Amniotic epithelial cell (primary cell): ENCODE data around the gene NPTX2.

Source experiments
- DNase-seq: peaks from one replicate; pipeline ENCODE4 v3.0.0-alpha.2; 2010; ENCODE audit warnings: low read depth

The NPTX2 gene

DNA sequence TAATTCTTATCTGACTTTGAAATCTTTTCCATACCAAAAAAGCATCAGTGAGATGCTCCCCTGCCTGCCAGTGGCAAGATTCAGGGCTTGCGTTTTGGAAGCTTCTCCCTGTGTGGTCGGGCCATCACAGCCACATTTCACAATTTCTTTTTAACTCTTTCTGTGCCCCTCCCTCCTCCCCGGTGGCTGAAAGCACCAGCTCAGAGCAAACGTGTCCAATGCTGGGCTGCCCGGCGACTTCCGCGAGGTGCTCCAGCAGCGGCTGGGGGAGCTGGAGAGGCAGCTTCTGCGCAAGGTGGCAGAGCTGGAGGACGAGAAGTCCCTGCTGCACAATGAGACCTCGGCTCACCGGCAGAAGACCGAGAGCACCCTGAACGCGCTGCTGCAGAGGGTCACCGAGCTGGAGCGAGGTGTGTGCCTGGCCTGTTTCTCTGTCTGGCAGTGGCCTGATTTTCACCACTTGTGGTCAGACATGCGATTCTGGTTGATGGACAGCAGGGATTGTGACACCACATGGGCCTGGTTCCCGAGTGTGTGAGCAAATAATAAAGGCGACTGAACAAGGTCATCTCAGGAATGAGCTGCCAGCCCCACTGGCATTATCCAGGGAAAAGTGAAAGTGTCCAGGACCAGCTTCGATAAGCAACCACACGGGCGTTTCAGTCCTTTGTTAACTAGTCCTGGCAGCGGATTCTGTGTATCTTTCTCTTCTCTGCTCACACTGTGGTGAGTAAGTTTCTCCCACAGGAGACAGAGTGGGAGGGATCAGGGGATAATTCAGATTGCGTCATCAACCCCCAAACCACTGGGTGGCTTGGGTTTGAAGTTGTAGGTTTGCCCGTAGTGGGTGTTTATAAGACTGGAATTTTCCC lies 2.6 kb downstream of the NPTX2 start:
- peak; percentile 58 for DNase-seq

DNA sequence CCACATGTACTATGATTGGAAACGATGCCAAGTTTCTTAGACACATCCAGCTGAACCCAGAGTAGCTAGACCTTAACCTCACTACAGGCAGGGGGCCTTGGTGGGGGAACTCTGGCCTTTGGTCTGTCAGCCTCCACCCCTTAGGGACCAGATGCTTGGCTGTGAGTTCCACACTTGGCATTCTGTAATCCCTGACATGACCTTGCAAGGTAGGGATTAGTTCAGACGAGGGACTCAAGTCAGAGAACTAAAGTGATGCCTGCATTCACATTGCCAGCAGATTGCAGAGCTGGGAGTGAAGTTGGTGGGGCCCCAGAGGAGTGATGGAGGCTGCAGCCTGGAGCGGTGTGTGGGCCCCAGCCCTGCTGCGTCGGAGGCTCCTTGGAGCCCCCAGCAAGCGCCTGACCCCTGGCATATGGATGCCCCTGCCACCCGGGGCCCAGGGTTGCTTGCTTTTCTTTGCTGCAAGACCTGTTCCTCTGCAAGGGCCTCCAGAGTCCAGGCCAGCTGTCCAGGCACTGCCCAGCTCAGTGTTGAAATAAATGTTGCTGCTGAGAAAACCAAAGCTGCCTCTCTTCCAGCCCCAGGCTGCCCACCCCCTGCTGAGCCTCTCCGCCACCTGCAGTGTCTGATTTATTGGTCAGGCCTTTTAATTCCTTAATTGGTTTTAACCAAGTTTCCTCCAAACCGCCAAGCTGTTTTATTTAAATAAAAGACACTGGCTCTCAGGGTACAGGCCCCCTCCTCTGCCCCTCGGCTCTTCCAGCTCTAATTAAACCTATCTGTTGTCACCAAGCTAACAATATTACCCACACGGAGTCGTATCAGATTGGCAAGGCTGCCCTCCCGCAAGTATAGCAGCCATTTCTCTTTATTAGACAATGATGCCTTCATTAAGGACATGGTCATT lies 4.7 kb downstream of the NPTX2 start:
- no peak for DNase-seq

DNA sequence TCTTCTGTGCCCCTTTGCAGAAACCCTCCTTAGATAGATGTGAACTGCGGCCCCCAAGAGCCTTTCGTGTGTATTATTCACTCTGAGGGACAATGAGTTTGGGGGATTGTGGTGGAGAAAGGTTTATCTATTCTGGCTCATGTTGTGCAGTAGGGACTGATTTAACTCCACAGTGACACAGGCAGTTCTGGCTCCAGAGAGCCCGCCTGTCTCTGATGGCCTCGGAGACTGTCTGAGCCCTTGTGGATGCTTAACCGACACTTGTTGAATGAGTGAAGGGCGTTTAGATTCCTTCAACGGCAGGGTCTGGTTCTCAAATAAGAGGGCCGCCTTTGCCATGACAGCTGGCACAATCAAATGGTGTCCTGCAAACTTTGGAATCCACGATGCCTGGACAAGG lies 5.8 kb downstream of the NPTX2 start:
- DNase-seq: no peak

DNA sequence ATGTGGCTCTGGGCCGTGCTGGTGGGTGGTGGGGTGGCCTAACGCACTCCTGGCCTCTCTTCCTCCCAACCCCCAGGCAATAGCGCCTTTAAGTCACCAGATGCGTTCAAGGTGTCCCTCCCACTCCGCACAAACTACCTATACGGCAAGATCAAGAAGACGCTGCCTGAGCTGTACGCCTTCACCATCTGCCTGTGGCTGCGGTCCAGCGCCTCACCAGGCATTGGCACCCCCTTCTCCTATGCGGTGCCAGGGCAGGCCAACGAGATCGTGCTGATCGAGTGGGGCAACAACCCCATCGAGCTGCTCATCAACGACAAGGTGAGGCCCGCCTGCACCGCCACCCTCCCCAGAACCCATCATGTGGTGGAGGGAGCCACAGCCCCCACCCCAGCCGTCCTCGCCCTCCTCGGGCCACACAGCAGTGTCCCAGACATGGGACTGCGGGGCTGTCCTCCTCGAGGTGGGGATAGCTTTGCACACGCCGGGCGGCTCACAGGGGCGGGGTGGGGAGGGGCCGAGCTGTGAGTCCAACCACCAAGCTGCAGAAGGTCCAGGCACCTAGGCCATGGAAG lies 7.8 kb downstream of the NPTX2 start:
- DNase-seq: no peak

DNA sequence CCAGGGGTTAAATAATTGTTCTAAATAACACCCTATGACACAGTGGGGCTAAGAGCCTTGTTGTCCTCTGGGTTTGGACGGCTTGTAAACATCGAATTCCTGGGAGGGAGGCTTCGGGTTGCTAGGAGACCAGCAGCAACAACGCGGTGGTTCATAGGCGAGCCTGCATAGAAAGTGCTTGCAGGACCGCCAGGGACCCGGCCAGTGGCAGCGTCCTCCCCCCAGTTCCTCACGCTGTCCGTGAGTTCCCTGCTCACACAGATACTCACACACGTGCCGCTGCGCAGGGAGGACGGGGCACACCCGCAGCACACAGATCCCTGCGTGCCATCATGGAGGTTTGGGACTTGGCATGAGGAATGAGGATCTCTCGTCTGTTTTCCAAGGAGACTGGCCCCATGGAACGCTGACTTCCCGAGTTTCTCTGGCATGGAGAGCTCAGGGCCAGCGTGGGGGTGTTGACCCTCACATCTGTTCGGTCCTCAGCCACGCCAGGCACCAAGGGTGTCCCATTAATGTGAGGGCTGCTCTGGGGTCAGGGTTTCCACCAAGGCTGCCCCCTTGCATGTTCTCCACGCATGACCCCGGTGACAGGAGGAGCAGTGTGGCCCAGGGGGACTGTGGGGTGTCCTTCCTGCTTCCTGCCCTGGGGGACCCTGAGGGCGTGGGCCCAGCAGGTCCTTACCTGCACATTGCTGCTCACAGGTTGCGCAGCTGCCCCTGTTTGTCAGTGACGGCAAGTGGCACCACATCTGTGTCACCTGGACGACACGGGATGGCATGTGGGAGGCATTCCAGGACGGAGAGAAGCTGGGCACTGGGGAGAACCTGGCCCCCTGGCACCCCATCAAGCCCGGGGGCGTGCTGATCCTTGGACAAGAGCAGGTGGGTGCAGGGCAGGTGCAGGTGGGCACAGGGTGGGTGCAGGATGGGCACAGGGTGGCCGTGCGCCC lies 9.7 kb downstream of the NPTX2 start:
- DNase-seq: no peak

DNA sequence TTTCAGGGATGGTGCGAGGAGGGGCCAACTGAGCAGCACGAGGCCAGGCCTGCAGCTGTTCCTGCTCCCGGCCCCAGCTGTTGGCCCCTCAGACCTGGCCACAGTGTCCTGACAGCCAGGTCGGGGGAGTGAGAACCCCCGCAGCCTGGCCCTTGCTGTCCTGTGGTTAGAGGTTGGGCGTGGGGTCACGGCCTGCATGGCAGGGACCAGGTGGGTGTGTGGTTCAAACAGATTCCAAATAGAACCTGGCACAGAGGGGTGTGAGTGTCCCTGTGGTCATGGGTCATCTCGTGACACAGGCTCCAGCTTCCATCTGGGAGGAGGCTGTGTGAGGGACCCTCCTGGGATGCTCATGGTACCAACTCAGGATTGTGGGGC lies 10.3 kb downstream of the NPTX2 start:
- no peak for DNase-seq

DNA sequence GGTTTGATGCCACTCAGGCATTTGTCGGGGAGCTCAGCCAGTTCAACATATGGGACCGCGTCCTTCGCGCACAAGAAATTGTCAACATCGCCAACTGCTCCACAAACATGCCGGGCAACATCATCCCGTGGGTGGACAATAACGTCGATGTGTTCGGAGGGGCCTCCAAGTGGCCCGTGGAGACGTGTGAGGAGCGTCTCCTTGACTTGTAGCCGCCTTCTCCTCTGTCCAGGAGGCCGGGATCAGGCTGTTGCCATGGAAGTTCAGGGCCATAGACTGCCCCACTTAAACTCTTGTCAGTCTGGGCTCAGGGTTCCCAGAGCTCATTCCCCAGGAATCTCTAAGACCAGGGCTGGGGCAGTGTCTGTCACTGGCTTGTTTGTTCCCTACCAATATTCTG lies 11.3 kb downstream of the NPTX2 start:
- no peak for DNase-seq

DNA sequence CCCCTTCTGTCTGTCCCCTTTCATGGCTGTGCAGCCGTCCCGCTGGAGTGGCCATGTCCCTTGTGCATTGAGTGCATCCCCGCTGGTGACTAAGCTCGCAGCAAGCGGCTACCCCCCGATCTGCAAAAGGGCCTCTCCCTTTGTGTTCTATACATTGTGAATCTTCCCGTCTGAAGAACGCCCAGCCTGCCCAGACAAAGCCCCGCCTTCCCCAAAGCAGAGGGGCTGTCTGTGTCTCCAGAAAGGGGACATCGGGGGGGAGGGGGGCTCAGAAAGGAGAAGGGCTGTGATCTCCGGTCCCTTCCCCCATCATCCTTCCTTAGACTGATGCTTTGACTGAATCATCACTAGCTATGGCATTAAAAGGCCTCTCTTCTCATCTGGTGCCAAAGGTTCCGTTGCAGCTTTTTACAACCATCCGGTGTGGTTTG lies 11.9 kb downstream of the NPTX2 start:
- DNase-seq: no peak

DNA sequence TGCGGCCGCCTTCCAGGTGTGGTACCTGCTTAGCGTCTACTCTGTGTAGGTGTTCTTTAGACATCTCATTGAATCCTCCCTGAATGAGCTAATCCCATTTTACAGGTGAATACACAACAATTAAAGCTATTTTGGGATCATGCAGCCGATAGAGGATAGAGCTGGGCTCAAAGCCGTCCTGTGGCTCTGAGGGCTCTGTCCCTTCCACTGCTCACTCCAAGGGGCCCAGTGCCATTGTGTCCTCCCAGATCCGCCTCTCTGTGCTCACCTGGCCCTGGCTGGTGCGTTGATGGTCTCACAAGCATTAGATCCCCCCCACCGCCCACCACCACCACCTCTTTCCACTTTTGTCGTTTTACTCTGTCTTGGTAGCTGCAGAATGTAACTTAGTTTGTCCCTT lies 13.1 kb downstream of the NPTX2 start:
- DNase-seq: no peak

DNA sequence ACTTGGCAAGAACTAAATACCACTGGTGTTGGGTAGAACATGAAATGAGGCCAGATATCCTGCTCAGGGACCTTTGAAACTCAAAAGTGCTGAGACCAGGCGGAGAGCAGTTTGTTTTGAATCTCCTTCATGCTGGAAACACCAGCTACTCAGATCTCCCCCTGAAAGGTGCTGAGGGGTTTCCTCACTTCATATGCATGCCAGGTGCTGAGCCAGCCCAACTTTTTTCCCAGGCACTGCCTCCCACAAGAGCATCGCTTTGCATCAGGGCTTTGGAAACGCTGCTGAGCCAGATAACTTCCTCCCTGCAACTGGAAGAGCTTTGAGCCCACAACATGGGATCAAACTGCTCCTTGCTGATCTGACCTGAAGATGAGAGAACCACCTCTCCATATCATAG lies 13.7 kb downstream of the NPTX2 start:
- DNase-seq: no peak

DNA sequence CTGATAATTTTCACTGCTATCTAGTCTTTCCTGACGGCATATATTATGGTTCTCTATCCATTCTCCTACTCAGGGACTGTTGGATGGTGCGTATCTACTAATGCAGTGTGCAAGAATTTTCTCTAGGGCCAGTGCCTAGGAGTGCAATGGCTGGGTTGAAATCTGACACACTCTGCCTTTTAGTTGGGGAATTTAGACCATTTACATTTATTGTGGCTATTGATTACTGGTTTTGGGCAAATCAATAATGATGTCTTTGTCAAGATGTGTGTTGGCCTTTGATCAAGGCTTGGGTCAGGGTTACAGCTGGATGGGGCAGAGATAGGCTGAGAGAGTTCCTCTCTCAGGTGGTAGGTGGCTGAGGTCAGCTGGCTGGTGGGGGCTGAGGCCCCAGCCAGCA lies 21.8 kb downstream of the NPTX2 start:
- DNase-seq: no peak

DNA sequence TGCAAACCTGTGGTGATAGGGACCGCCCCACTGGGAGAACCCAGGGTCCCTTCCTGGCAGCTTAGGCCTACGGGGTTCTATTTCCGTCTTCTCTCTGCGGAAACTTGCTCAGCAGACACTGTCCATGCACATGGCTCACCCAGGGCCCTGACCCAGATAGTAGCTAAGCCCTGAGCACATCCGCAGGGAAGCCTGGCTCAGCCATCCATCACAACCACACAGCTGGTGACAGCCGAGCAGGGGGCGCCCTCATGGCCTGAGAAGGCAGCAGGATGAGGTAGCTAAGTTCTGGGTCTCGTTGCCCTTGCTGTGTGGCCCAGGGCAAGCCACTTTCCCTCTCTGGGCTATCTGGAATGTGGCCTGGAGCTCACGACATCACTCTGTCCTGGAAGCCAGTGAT lies 23.3 kb downstream of the NPTX2 start:
- no peak for DNase-seq

DNA sequence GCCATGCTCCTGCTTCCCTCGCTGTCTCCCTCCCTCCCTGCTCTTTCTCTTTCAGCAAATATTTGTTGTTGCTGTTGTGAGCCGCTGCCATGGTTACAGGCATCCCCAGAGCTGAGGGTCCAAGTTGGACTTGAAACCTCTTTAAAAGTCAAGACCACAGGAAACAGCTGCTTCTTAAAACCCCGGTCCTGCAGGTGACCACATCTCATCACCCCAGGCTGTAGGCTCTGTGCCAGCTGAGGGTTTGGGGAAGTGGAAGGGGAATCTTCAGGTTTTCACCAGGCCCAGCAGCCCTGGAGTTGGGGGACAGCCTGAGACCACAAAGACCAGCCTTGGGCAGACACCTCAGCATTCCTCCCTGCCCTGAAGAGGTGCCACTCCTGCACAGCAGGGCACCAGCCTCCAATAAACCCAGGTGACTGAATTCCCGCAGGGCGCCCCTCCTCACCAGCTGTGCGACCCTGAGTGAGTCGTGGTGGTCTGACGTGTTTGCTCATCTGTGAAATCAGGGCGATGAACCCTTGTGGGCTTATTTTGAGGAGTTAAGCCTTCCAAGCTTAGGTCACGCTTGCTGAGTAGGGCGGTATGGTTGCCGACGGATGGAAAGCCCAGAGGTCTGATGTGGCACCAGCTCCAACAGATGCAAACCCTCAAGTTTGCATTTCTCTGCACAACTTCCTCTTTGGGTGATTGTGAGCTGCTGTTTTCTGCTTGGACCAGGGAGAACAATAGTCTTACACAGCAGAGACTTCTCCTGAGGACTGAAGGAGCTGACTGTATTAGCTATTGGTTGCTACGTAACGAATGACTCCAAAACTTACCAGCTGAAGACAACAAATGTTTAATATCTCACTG lies 24.8 kb downstream of the NPTX2 start:
- no peak for DNase-seq

DNA sequence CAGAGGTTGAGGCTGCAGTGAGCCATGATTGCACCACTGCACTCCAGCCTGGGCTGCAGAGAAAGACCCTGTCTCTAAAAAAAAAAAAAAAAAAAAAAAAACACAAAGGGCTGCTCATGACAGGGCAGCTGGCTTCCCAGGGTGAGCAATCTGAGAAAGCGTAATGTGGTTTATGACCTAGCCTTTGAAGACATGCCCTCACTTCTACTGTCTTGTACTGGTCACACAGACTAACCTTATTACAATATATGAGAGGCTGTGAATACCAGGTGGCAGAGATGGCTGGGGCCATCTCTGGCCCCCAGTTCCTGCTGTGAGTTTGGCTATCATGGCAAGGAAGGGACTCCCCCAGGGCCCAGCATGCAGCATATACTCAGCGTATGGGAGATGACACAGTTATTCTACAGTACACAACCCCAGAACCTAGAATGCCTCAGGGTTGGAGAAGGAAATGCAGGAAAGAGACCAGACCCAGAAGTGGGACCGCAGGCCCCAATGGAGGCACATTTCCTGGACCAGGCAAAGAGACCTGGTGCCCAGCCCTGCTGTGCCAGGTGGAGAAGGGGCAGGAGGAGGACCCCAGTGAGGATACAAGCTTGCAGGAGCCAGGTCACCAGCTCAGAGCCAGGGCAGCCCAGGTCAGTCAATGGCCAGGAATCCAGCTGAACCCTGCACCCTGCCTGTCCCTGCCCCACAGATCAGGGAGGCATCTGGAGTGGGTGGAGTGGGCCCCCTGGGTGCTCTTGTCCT lies 26.3 kb downstream of the NPTX2 start:
- no peak for DNase-seq

DNA sequence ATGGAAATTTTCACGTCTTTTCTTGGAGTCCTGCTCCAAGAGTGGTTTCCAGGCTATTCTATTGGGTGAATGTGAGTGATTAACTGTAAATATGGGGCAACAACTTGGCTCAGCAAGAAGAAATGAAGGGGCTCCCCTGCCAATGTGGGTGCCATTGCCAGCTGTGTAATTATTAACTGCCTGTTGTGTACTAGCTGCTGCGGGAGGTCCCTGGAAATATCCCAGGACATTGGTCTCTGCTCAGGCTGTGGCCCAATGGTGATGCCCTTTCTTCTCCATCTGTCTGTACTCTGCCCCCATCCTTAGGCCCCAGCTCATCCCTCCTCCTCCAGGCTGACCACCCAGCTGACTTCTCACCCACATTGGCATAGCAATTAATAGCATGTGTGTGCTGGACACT lies 29.4 kb downstream of the NPTX2 start:
- DNase-seq: no peak

DNA sequence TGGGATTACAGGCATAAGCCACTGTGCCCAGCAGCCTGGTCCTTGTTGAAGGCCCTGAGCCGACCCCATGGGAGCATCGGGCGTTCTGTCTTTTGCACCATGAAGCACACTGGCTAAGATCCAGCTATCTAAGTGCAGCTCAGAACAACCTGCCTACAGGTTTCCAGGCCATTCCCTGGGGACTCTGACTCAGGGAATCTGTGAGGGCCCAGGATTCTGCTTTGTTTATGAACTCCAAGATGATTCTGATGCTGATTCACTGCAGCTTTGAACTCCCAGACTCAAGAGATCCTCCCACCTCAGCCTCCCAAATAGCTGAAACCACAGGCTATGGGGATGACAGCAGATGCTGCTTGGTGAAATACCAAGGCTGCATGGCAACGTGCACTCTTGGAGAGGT lies 30.2 kb downstream of the NPTX2 start:
- DNase-seq: no peak

DNA sequence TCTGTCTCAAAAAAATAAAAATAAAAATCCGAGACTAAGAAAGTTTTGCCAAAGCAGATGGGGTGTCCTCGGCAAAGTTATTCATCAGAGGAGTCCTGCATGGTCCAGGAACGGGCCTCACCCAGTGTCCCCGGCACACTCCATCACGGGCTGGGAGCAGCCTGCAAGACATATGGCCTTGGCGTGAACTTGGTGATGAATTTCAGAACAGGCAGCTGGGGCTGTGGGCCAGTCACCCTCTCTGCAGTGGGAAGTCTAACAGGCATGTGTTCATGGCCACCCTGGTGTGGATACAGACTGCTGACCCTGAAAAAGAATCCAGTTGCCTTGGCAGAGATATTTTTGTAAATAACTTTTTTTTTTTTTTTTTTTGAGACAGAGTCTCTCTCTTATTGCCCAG lies 34.7 kb downstream of the NPTX2 start:
- DNase-seq: no peak

DNA sequence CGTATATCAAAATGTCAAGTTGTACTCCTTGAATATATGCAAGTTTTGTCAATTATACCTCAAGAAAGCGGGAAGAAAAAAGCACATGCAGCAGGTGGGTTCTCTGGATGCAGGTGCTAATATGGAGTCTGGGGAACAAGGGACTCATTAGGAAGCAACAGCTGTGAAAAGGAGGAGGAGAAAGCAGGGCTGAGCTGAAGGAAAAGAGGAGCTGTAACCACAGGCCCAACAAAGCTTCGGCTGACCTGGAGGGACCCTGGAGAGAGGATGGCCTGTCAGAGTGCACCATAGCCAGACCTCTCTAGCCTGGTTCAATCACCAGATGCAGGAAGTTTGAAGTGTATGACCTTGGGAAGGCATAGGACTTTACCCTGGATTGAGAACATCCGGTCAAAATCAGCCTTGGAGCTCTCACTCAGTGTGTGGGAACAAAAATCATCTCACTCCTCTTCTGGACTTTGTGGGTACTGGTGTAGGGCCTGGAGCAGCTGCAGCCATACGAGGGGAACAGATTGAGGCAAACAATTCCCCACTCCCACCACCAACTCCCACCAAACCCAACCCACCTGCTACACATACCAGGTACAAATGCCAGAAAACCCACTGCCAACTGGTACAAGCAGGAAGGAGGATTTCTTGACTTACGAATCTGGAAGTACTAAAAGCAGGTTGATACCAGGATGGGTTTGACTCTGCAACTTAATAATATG lies 36.7 kb downstream of the NPTX2 start:
- no peak for DNase-seq

DNA sequence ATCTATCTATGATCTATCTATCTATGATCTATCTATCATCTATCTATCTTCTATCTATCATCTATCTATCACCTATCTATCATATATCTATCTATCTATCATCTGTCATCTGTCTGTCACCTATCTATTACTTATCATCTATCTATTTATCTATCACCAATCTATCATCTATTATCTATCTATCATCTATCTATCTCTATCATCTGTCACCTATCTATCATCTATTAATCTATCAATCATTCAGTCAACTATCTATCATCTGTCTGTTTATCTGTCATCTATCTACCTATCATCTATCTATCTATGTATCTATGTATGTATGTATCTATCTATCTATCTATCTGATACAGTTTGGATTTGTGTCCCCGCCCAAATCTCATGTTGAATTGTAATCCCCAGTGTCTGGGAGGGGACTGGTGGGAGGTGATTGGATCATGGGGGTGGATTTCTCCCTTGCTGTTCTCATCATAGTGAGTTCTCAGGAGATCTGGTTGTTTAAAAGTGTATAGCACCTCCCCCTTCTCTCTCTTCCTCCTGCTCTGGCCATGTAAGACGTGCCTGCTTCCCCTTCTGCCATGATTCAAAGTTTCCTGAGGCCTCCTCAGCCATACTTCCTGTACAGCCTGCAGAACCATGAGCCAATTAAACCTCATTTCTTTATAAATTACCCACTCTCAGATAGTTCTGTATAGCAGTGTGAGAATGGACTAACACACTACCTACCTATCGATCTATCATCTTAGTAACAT lies 37.6 kb downstream of the NPTX2 start:
- no peak for DNase-seq
